Skeletal muscle tissue (tissue), 4 donors: Measurements from ENCODE around the gene ARAP1. TPM values are rescaled to one million over a fixed set of nuclear protein-coding genes. Genes with fewer than 3 reads are reported as not detected.

Experiments used
- H3K27ac ChIP-seq: one replicate; pipeline ENCODE4 v1.7.0; 2013; ENCODE audit warnings: mild to moderate bottlenecking, low read depth, low read length, inconsistent platforms
- H3K27me3 ChIP-seq, 3 donors: one replicate each; pipeline ENCODE4 v1.7.0; 2013; ENCODE audit warnings: low read length in 3 of 3; ENCODE audit not compliant: control insufficient read depth in 3 of 3, insufficient read depth in 3 of 3
- H3K36me3 ChIP-seq, 3 donors: one replicate each; pipeline ENCODE4 v1.7.0; 2013; ENCODE audit warnings: low read length in 3 of 3; ENCODE audit not compliant: control insufficient read depth in 3 of 3, insufficient read depth in 3 of 3
- H3K4me1 ChIP-seq, 3 donors: one replicate each; pipeline ENCODE4 v1.7.0; 2013; ENCODE audit warnings: low read length in 3 of 3, mild to moderate bottlenecking in 3 of 3; ENCODE audit not compliant: control insufficient read depth in 3 of 3, insufficient read depth in 3 of 3
- H3K4me3 ChIP-seq, 3 donors: one replicate each; pipeline ENCODE4 v1.7.0; 2013; ENCODE audit warnings: low read length in 3 of 3
- H3K9ac ChIP-seq, 3 donors: one replicate each; pipeline ENCODE4 v1.7.0; 2013; ENCODE audit warnings: low read length in 3 of 3, mild to moderate bottlenecking in 3 of 3, moderate library complexity in 2 of 3, low read depth in 1 of 3
- H3K9me3 ChIP-seq, 3 donors: one replicate each; pipeline ENCODE4 v1.7.0; 2013; ENCODE audit warnings: low read length in 3 of 3; ENCODE audit not compliant: control insufficient read depth in 3 of 3
- total RNA-seq: library from RNA; depleted of rRNA; stranded (reverse); fragments of >200 nt; gene quantifications from one replicate; pipeline ENCODE4 v1.2.3, GENCODE V29; 2014
- donor health status: Osteomylitis.

Gene ARAP1
- total RNA-seq, 1 donor from 2014 or later, result 98.6 TPM

DNA sequence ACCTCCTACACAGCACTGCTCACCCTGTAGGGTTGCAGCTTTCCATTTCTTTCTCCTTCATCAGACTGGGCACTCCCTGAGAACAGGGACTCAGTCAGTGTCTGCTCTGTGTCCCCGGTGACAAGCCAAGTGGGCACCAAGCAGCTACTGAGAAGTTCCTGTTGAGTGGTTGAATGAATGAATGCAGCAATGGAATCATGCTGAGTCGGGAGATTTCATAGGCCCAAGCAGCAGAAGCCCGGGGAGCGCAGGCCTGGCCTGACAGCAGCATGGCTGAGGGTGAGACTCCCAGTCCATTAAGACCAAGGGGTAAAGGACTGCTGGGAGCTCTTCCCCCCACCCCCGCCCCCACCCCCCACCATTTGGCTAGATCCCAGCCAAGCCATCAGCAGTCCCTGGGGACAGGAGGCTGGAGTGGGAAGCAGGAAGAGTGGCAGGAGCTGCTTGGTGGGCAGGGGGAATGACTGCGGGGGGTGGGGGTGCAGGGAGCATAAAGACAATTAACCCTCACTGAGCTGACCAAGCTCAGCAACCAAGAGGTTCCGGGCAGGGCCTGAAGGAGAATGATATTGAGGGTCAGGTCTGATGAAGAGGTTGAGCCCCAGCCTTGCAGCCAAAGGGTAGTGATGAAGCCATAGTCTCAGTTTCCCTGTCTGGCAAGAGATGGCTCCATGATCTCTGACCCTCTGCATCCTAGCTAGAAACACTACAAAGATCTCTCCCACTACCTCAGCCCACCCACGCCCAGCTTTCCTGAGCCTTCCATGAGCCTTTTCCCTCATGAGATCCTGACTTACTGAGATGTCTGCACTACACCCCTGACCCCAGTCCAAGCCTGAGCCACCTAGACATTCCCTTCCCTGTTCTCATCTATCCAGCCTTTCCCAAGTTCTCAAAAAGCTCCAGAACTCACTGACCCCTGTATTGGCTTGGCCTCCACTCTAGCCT, 80.8 kb downstream of the ARAP1 start:
- Histone ChIP-seq H3K36me3 (no peaks in the 10 kb centered on the region), H3K4me1 (peaks cover 0 to 2% (median 0%) of the 10 kb centered on the region in 3 donors), H3K27ac (no peak overlapping the region), H3K27me3 (peaks cover 34 to 48% (median 46%) of the 10 kb centered on the region in 3 donors), H3K9ac (no peak overlapping the region), H3K4me3 (no peak overlapping the region), H3K9me3 (peaks cover 0 to 6% (median 0%) of the 10 kb centered on the region in 3 donors)

GRCh38 chr11:72670041-72670440, 82.2 kb downstream of the ARAP1 start:
- H3K9ac ChIP-seq, result no peak overlapping the region
- peaks cover 0 to 6% (median 0%) of the 10 kb centered on the region in 3 donors for H3K9me3 ChIP-seq
- H3K36me3 ChIP-seq, result no peaks in the 10 kb centered on the region
- H3K4me3 ChIP-seq, result no peak overlapping the region
- no peak overlapping the region for H3K27ac ChIP-seq
- H3K4me1 ChIP-seq, result peaks cover 0 to 2% (median 0%) of the 10 kb centered on the region in 3 donors
- H3K27me3 ChIP-seq, result peaks cover 24 to 34% (median 33%) of the 10 kb centered on the region in 3 donors

- Histone ChIP-seq H3K27me3 (peaks cover 19 to 30% (median 29%) of the 10 kb centered on the region in 3 donors), H3K9me3 (peaks cover 0 to 6% (median 0%) of the 10 kb centered on the region in 3 donors)
Measured at GRCh38 chr11:72669527-72669926, 82.7 kb downstream of the ARAP1 start.

GRCh38 chr11:72668629-72669347, 83.4 kb downstream of the ARAP1 start:
- H3K27me3 ChIP-seq, result peaks cover 14 to 25% (median 21%) of the 10 kb centered on the region in 3 donors
- H3K36me3 ChIP-seq, result no peaks in the 10 kb centered on the region
- H3K9ac ChIP-seq, result no peak overlapping the region
- H3K4me1 ChIP-seq, result peaks cover 0 to 2% (median 0%) of the 10 kb centered on the region in 3 donors
- H3K27ac ChIP-seq, result no peak overlapping the region
- H3K4me3 ChIP-seq, result no peak overlapping the region
- H3K9me3 ChIP-seq, result peaks cover 0 to 6% (median 0%) of the 10 kb centered on the region in 3 donors

More at GRCh38 chr11:72669527-72669926, 82.7 kb downstream of the ARAP1 start:
- H3K4me3 ChIP-seq, result no peak overlapping the region
- H3K4me1 ChIP-seq, result peaks cover 0 to 2% (median 0%) of the 10 kb centered on the region in 3 donors
- H3K36me3 ChIP-seq, result no peaks in the 10 kb centered on the region
- H3K9ac ChIP-seq, result no peak overlapping the region
- H3K27ac ChIP-seq, result no peak overlapping the region

DNA sequence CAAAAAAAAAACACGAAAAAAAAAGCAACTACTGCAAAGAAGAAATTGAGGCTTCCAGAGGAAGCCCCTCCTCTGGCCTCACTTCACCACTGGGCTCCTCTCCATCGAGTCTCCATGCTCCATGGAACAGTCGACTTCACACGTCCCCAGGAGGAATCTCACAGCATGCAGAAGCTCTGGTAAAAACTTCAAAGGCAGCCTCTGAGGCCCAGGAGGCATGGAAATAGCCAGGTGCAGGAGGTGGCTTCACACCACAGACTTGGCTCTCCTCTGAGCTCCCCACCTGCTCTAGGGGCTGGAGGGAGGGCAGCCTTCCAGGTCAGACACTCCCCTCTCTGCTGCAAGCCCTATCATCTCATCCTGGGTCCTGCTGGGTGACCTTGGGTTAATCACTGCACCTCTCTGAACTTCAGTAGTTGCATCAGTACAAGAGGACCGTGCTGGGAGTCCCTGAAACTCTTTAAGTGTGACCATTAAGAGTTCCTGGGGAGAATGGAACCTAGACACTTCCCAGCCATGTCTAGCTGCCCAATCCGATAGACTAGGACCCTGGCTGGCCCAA, 86.2 kb downstream of the ARAP1 start:
- peaks cover 0 to 6% (median 0%) of the 10 kb centered on the region in 3 donors for H3K9me3 ChIP-seq
- H3K27me3 ChIP-seq, result peaks cover 6 to 12% (median 7%) of the 10 kb centered on the region in 3 donors
- no peaks in the 10 kb centered on the region for H3K36me3 ChIP-seq
- no peak overlapping the region for H3K27ac ChIP-seq
- no peak overlapping the region for H3K9ac ChIP-seq
- H3K4me3 ChIP-seq, result no peak overlapping the region
- H3K4me1 ChIP-seq, result peaks cover 0 to 2% (median 0%) of the 10 kb centered on the region in 3 donors

GRCh38 chr11:72662036-72662435, 90.2 kb downstream of the ARAP1 start:
- H3K36me3 ChIP-seq, result no peaks in the 10 kb centered on the region
- H3K9ac ChIP-seq, result no peak overlapping the region
- peaks cover 4 to 11% (median 7%) of the 10 kb centered on the region in 3 donors for H3K4me1 ChIP-seq
- H3K4me3 ChIP-seq, result no peak overlapping the region
- H3K27me3 ChIP-seq, result peaks cover 0 to 10% (median 7%) of the 10 kb centered on the region in 3 donors
- no peaks in the 10 kb centered on the region for H3K9me3 ChIP-seq
- H3K27ac ChIP-seq, result no peak overlapping the region

GRCh38 chr11:72661486-72661885, 90.7 kb downstream of the ARAP1 start:
- H3K4me3 ChIP-seq, result no peak overlapping the region
- H3K9ac ChIP-seq, result no peak overlapping the region
- peaks cover 4 to 11% (median 7%) of the 10 kb centered on the region in 3 donors for H3K4me1 ChIP-seq
- no peaks in the 10 kb centered on the region for H3K9me3 ChIP-seq
- peaks cover 0 to 10% (median 7%) of the 10 kb centered on the region in 3 donors for H3K27me3 ChIP-seq
- no peak overlapping the region for H3K27ac ChIP-seq
- H3K36me3 ChIP-seq, result no peaks in the 10 kb centered on the region

GRCh38 chr11:72658989-72659640, 93.1 kb downstream of the ARAP1 start:
- H3K27me3 ChIP-seq, result peaks cover 0 to 15% (median 4%) of the 10 kb centered on the region in 3 donors
- H3K4me3 ChIP-seq, result no peak overlapping the region
- H3K36me3 ChIP-seq, result no peaks in the 10 kb centered on the region
- peaks cover 4 to 11% (median 7%) of the 10 kb centered on the region in 3 donors for H3K4me1 ChIP-seq
- H3K9me3 ChIP-seq, result no peaks in the 10 kb centered on the region
- no peak overlapping the region for H3K9ac ChIP-seq
- no peak overlapping the region for H3K27ac ChIP-seq

DNA sequence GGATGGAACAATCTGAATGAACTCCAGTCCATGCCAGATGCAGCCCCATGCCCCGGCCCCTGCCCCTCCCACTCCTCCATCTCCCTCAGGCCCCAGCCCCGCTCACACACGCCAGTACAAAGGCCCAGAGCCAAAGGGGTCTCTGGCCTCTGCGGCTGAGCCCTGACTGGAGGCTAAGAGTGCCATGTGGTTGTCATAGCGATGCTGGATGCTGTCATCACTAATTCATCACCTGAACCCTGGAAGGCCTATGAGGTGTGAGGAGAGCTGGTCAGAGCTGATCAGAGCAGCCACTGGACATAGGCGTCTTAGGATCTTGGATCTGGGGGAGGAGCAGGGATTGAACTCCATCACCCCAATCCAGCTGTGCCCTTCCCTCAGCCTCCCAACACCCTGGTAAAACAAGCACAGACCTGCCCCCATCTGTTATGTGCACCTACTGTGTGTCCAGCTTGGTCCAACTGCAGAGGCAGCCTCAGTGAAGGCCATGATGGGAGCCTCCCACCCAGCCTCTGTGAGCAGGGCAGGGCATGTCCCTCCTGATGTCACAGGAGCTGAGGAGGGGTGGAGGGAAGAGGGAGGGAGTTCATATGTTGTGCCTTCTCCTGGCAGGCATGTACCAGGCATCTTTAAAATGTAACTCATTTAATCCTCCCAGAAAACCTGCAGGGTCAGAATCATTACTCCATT, 94.7 kb downstream of the ARAP1 start:
- H3K4me3 ChIP-seq, result no peak overlapping the region
- no peak overlapping the region for H3K27ac ChIP-seq
- H3K4me1 ChIP-seq, result peaks cover 4 to 11% (median 7%) of the 10 kb centered on the region in 3 donors
- no peaks in the 10 kb centered on the region for H3K36me3 ChIP-seq
- H3K27me3 ChIP-seq, result peaks cover 0 to 11% (median 3%) of the 10 kb centered on the region in 3 donors
- no peaks in the 10 kb centered on the region for H3K9me3 ChIP-seq
- H3K9ac ChIP-seq, result no peak overlapping the region
